Ovary (tissue), 3 donors: ENCODE measurements around the gene NMT2.

Experiments used
- EP300 ChIP-seq: sonication (generic); formaldehyde crosslinking; IDR thresholded peaks from one replicate; pipeline ENCODE4 v1.6.1; 2017; ENCODE audit warnings: antibody characterized with exemption
- POLR2A ChIP-seq: fragments of 450-650 bp; IDR thresholded peaks from one replicate; pipeline ENCODE4 v1.6.1; 2017; ENCODE audit warnings: antibody characterized with exemption, mild to moderate bottlenecking, moderate library complexity
- TF ChIP-seq, protein P1 (sequence below), 3 donors: fragments of 450-650 bp in 2 of 3; fragments of 200-600 bp in 1 of 3; IDR thresholded peaks; one replicate each; pipeline versions ENCODE4 v1.5.1 to v1.8.0; 2016 to 2022; ENCODE audit warnings: antibody characterized with exemption in 3 of 3, mild to moderate bottlenecking in 1 of 3
- donor health status: DM: no; HTN: no; CAD: no.

- TF ChIP-seq, protein P1, sequence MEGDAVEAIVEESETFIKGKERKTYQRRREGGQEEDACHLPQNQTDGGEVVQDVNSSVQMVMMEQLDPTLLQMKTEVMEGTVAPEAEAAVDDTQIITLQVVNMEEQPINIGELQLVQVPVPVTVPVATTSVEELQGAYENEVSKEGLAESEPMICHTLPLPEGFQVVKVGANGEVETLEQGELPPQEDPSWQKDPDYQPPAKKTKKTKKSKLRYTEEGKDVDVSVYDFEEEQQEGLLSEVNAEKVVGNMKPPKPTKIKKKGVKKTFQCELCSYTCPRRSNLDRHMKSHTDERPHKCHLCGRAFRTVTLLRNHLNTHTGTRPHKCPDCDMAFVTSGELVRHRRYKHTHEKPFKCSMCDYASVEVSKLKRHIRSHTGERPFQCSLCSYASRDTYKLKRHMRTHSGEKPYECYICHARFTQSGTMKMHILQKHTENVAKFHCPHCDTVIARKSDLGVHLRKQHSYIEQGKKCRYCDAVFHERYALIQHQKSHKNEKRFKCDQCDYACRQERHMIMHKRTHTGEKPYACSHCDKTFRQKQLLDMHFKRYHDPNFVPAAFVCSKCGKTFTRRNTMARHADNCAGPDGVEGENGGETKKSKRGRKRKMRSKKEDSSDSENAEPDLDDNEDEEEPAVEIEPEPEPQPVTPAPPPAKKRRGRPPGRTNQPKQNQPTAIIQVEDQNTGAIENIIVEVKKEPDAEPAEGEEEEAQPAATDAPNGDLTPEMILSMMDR (IDR thresholded peaks at IDR 0.05) = no peak
- TF ChIP-seq POLR2A (no peak), EP300 (no peak)
Measured at GRCh38 chr10:15202639-15203038, 34.1 kb upstream of the NMT2 start.
